ENCODE results near the gene FARS2. TPM values are rescaled to one million over a fixed set of nuclear protein-coding genes. Genes with fewer than 3 reads are reported as not detected.

Gene FARS2
- total and polyA plus RNA-seq, 9 of the 15 experiments (the other 6 are each of a cell fraction or from before 2014, with no cell fraction given), result 16.5 to 62.2 (median 27.0) TPM

DNA sequence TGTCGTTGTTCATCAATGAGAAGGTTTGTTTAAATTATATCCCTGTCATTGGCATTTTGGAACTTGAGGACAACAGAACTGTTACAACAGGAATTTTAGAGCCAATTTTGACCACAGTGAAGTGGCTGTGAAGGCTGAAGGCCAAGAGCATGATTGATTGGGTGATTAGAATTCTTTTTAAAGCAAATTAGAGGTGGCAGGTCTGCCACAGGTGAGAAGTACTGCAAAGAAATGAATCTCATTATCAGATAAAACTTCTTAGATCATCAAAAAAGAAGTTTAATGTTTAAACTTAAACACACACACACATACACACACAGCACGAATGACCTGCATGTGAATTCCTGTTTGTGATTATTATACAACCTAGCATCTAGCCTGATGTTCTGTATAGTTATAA is 32.4 kb downstream of the FARS2 start (continued):
- TF ChIP-seq, protein P1, sequence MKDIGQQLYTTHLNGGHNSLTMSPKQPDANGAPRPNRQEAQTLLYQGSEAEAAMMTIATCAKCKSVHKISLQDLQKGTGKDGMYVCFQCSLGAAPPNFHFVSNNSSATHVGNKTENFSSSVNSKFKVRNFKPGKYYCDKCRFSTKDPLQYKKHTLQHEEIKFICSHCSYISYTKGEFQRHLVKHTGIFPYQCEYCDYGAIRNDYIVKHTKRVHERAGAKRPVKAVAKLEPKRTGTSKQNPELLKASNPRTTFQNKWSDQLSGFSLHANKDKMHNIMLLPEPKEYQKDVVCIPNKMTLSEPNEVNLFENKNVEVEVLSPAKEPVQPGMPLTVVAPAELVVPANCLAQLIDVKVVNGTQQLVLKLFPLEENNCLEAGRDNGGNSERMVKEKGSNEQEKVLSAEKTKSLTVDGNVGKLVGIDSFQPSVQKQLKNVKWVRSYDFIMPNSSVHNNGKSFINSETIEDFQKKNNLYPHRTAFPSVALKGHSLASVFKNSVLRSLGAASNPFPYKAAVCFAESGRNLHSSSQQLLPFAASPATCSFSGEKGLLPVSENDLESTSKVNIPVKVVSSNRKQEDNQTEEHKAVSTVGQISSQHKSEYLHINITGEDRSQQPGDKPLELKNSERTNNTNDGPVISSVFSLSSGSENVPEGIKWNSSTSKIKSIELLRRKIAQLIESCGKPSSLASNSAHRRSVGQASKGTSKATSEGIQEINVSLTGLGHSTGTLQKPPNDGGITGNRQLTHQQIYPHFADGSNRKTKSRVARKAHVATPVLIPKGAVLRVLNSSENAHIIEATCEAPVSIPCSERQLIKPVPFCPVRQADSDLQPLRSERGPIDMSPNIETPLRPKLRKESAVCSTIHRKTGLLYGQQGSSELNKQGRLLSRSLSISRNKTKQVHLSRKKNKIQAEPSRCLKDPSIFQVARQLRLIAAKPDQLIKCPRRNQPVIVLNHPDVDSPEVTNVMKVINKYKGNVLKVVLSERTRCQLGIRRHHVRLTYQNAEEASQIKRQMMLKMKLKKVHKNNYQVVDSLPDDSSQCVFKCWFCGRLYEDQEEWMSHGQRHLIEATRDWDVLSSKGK (CRISPR knock-in tag; IDR thresholded peaks at IDR 0.05), result no peak
- TF ChIP-seq KHSRP (IDR thresholded peaks at IDR 0.05) (no peak), ETV1 (tag; conservative IDR thresholded peaks at IDR 0.05; ENCODE audit: low read depth) (no peak), PKNOX1 (IDR thresholded peaks at IDR 0.05) (no peak), ARID3B (CRISPR knock-in tag; IDR thresholded peaks at IDR 0.05; ENCODE audit: borderline replicate concordance) (no peak), SMAD1 (IDR thresholded peaks at IDR 0.05; ENCODE audit: low read depth, low read length, partially characterized antibody) (no peak), SIN3B (IDR thresholded peaks at IDR 0.05; ENCODE audit: low read depth) (no peak), ZNF507 (tag; conservative IDR thresholded peaks at IDR 0.05) (no peak), ZBTB11 (CRISPR knock-in tag; IDR thresholded peaks at IDR 0.05) (no peak), THRAP3 (IDR thresholded peaks at IDR 0.05; ENCODE audit: borderline replicate concordance) (no peak)
